Measurements from ENCODE around the gene SYNDIG1. TPM values are rescaled to one million over a fixed set of nuclear protein-coding genes. Genes with fewer than 3 reads are reported as not detected.

Gene SYNDIG1
- total RNA-seq, 1 donor from 2014 or later = 5.6 TPM

GRCh38 chr20:24604966-24605665, 135.7 kb downstream of the SYNDIG1 start:
- peaks cover 11% of the 10 kb centered on the region for H3K36me3 Mint-ChIP-seq (ENCODE audit: low read depth)
- no peak overlapping the region for H3K27ac Mint-ChIP-seq (ENCODE audit: unreplicated experiment)
- peaks cover 14% of the 10 kb centered on the region for H3K4me1 Mint-ChIP-seq (ENCODE audit: low read depth)
- peaks cover 14% of the 10 kb centered on the region for H3K9me3 Mint-ChIP-seq (ENCODE audit: low read depth)
- no peaks in the 10 kb centered on the region for H3K27me3 Mint-ChIP-seq (ENCODE audit: low read depth)
- no peak overlapping the region for H3K4me3 Mint-ChIP-seq (ENCODE audit: unreplicated experiment)
- TF ChIP-seq CTCF (IDR thresholded peaks at IDR 0.05) = no peak
- DNase-seq (ENCODE audit: low spot score) = no peak

GRCh38 chr20:24605937-24606455, 136.6 kb downstream of the SYNDIG1 start:
- Mint-ChIP-seq H3K27me3 (ENCODE audit: low read depth) (no peaks in the 10 kb centered on the region), H3K27ac (ENCODE audit: unreplicated experiment) (no peak overlapping the region), H3K4me1 (ENCODE audit: low read depth) (peaks cover 23% of the 10 kb centered on the region), H3K9me3 (ENCODE audit: low read depth) (peaks cover 9% of the 10 kb centered on the region), H3K36me3 (ENCODE audit: low read depth) (peaks cover 6% of the 10 kb centered on the region), H3K4me3 (ENCODE audit: unreplicated experiment) (no peak overlapping the region)
- TF ChIP-seq CTCF (IDR thresholded peaks at IDR 0.05) = no peak
- no peak for DNase-seq (ENCODE audit: low spot score)

GRCh38 chr20:24607402-24607801, 138.0 kb downstream of the SYNDIG1 start:
- no peak overlapping the region for H3K27ac Mint-ChIP-seq (ENCODE audit: unreplicated experiment)
- no peak for DNase-seq (ENCODE audit: low spot score)
- TF ChIP-seq CTCF (IDR thresholded peaks at IDR 0.05) = no peak
- H3K4me1 Mint-ChIP-seq (ENCODE audit: low read depth) = peaks cover 32% of the 10 kb centered on the region
- no peaks in the 10 kb centered on the region for H3K27me3 Mint-ChIP-seq (ENCODE audit: low read depth)
- no peaks in the 10 kb centered on the region for H3K9me3 Mint-ChIP-seq (ENCODE audit: low read depth)
- H3K36me3 Mint-ChIP-seq (ENCODE audit: low read depth) = peaks cover 4% of the 10 kb centered on the region
- H3K4me3 Mint-ChIP-seq (ENCODE audit: unreplicated experiment) = no peak overlapping the region

GRCh38 chr20:24608926-24609667, 139.7 kb downstream of the SYNDIG1 start:
- H3K9me3 Mint-ChIP-seq (ENCODE audit: low read depth) = no peaks in the 10 kb centered on the region
- no peak for TF ChIP-seq CTCF (IDR thresholded peaks at IDR 0.05)
- DNase-seq (ENCODE audit: low spot score) = no peak

GRCh38 chr20:24609757-24610156, 140.3 kb downstream of the SYNDIG1 start:
- no peak overlapping the region for H3K4me3 Mint-ChIP-seq (ENCODE audit: unreplicated experiment)
- no peaks in the 10 kb centered on the region for H3K27me3 Mint-ChIP-seq (ENCODE audit: low read depth)
- no peak for TF ChIP-seq CTCF (IDR thresholded peaks at IDR 0.05)
- no peaks in the 10 kb centered on the region for H3K9me3 Mint-ChIP-seq (ENCODE audit: low read depth)
- H3K4me1 Mint-ChIP-seq (ENCODE audit: low read depth) = peaks cover 32% of the 10 kb centered on the region
- H3K36me3 Mint-ChIP-seq (ENCODE audit: low read depth) = no peaks in the 10 kb centered on the region
- H3K27ac Mint-ChIP-seq (ENCODE audit: unreplicated experiment) = peak overlapping the region; percentile 74
- DNase-seq (ENCODE audit: low spot score) = no peak

More at GRCh38 chr20:24608926-24609667, 139.7 kb downstream of the SYNDIG1 start:
- peak overlapping the region; percentile 74 for H3K27ac Mint-ChIP-seq (ENCODE audit: unreplicated experiment)
- no peak overlapping the region for H3K4me3 Mint-ChIP-seq (ENCODE audit: unreplicated experiment)
- peaks cover 32% of the 10 kb centered on the region for H3K4me1 Mint-ChIP-seq (ENCODE audit: low read depth)
- H3K27me3 Mint-ChIP-seq (ENCODE audit: low read depth) = no peaks in the 10 kb centered on the region
- H3K36me3 Mint-ChIP-seq (ENCODE audit: low read depth) = no peaks in the 10 kb centered on the region
